GM18511 (cell line): ENCODE results near the gene FERMT3.

Experiments
- ATAC-seq: cut with Tn5 transposase; IDR thresholded peaks from one replicate; pipeline ENCODE4 v1.9.1; 2021; ENCODE audit warnings: mild to moderate bottlenecking, moderate library complexity; ENCODE audit not compliant: unreplicated experiment

FERMT3 gene

GRCh38 chr11:64185693-64186491, 20.6 kb upstream of the FERMT3 start, which contains the start of gene STIP1:
Gene STIP1, plus strand, starts transcription at chr11:64186171. Its CDS starts 91 bp downstream, at chr11:64186262.
- peak; percentile 87 for ATAC-seq

GRCh38 chr11:64186492-64187165, 19.9 kb upstream of the FERMT3 start:
- ATAC-seq, result no peak

GRCh38 chr11:64192434-64192833, 14.1 kb upstream of the FERMT3 start:
- no peak for ATAC-seq

- no peak for ATAC-seq
Measured at GRCh38 chr11:64196626-64197025, 9.9 kb upstream of the FERMT3 start.

GRCh38 chr11:64198511-64198910, 8.0 kb upstream of the FERMT3 start:
- no peak for ATAC-seq

- ATAC-seq, result no peak
Measured at GRCh38 chr11:64201543-64201942, 5.0 kb upstream of the FERMT3 start.

- ATAC-seq, result no peak
Measured at GRCh38 chr11:64202992-64203391, 3.5 kb upstream of the FERMT3 start.

- no peak for ATAC-seq
Measured at GRCh38 chr11:64203421-64204079, 3.0 kb upstream of the FERMT3 start.

GRCh38 chr11:64204080-64204440, 2.5 kb upstream of the FERMT3 start:
- ATAC-seq, result no peak

- ATAC-seq, result no peak
Measured at GRCh38 chr11:64204464-64204989, 2.0 kb upstream of the FERMT3 start.

- peak; percentile 75 for ATAC-seq
Measured at GRCh38 chr11:64207256-64208085, 950 bp downstream of the FERMT3 start.

- no peak for ATAC-seq
Measured at GRCh38 chr11:64208086-64208795, 1.7 kb downstream of the FERMT3 start.

- ATAC-seq, result no peak
Measured at GRCh38 chr11:64208796-64209562, 2.5 kb downstream of the FERMT3 start.

GRCh38 chr11:64209563-64209843, 3.0 kb downstream of the FERMT3 start:
- ATAC-seq, result no peak

- ATAC-seq, result no peak
Measured at GRCh38 chr11:64210301-64211020, 3.9 kb downstream of the FERMT3 start.

GRCh38 chr11:64211181-64211872, 4.8 kb downstream of the FERMT3 start:
- ATAC-seq, result no peak

- no peak for ATAC-seq
Measured at GRCh38 chr11:64216879-64217278, 10.4 kb downstream of the FERMT3 start.

- no peak for ATAC-seq
Measured at GRCh38 chr11:64218628-64219353, 12.3 kb downstream of the FERMT3 start.
